Subcutaneous abdominal adipose tissue (tissue), 5 donors: ENCODE data around the gene VAV2.
"Not testable (repeated sequence)": the region's sequence is repeated elsewhere in the genome, so short reads cannot be mapped to it uniquely, and the experiment has no call there.

ENCODE experiments used
- H3K27ac ChIP-seq: one replicate; pipeline ENCODE4 v1.7.0; 2013; ENCODE audit warnings: low read depth, mild to moderate bottlenecking, inconsistent platforms, low read length, moderate library complexity
- H3K27me3 ChIP-seq, 5 donors: one replicate each; pipeline ENCODE4 v1.7.0; 2013; ENCODE audit warnings: low read length in 5 of 5, inconsistent platforms in 1 of 5; ENCODE audit not compliant: control insufficient read depth in 5 of 5, insufficient read depth in 4 of 5
- H3K36me3 ChIP-seq, 5 donors: one replicate each; pipeline ENCODE4 v1.7.0; 2013; ENCODE audit warnings: low read length in 5 of 5; ENCODE audit not compliant: control insufficient read depth in 5 of 5, insufficient read depth in 5 of 5
- H3K4me1 ChIP-seq, 5 donors: one replicate each; pipeline ENCODE4 v1.7.0; 2013; ENCODE audit warnings: low read length in 5 of 5, mild to moderate bottlenecking in 3 of 5, moderate library complexity in 1 of 5; ENCODE audit not compliant: control insufficient read depth in 5 of 5, insufficient read depth in 5 of 5
- H3K4me3 ChIP-seq, 5 donors: one replicate each; pipeline ENCODE4 v1.7.0; 2013; ENCODE audit warnings: low read length in 5 of 5, low read depth in 1 of 5
- H3K9ac ChIP-seq, 5 donors: one replicate each; pipeline ENCODE4 v1.7.0; 2013; ENCODE audit warnings: low read length in 5 of 5, mild to moderate bottlenecking in 4 of 5, moderate library complexity in 3 of 5
- H3K9me3 ChIP-seq, 5 donors: one replicate each; pipeline ENCODE4 v1.7.0; 2013; ENCODE audit warnings: low read length in 5 of 5; ENCODE audit not compliant: control insufficient read depth in 5 of 5
- donor health status: healthy.
- donor health status: healthy.
- donor health status: healthy.
- donor health status: healthy.
- donor health status: healthy.

The VAV2 gene

GRCh38 chr9:133767625-133768024, 224.5 kb downstream of the VAV2 start:
- Histone ChIP-seq H3K9ac (no peak overlapping the region), H3K27ac (no peak overlapping the region), H3K27me3 (no peaks in the 10 kb centered on the region), H3K9me3 (peaks cover 0 to 17% (median 14%) of the 10 kb centered on the region in 5 donors), H3K4me3 (peak overlapping the region in 1 of 5 donors; percentile 3), H3K36me3 (peaks cover 5 to 54% (median 42%) of the 10 kb centered on the region in 5 donors), H3K4me1 (no peaks in the 10 kb centered on the region)

- peaks cover 0 to 17% (median 14%) of the 10 kb centered on the region in 5 donors for H3K9me3 ChIP-seq
Observed at GRCh38 chr9:133767008-133767407, 225.1 kb downstream of the VAV2 start.

GRCh38 chr9:133766234-133766633, 225.9 kb downstream of the VAV2 start:
- not testable (repeated sequence) for H3K4me3 ChIP-seq, H3K27ac ChIP-seq, H3K27me3 ChIP-seq, H3K9ac ChIP-seq, H3K4me1 ChIP-seq
- H3K9me3 ChIP-seq: peaks cover 0 to 17% (median 14%) of the 10 kb centered on the region in 5 donors
- peaks cover 5 to 43% (median 38%) of the 10 kb centered on the region in 5 donors for H3K36me3 ChIP-seq

More at GRCh38 chr9:133767008-133767407, 225.1 kb downstream of the VAV2 start:
- no peak overlapping the region for H3K9ac ChIP-seq
- H3K4me3 ChIP-seq: no peak overlapping the region
- H3K27ac ChIP-seq: no peak overlapping the region
- no peaks in the 10 kb centered on the region for H3K27me3 ChIP-seq
- H3K4me1 ChIP-seq: no peaks in the 10 kb centered on the region
- H3K36me3 ChIP-seq: peaks cover 5 to 49% (median 42%) of the 10 kb centered on the region in 5 donors

GRCh38 chr9:133763272-133764183, 228.6 kb downstream of the VAV2 start:
- Histone ChIP-seq H3K27me3 (no peaks in the 10 kb centered on the region), H3K9me3 (peaks cover 0 to 17% (median 14%) of the 10 kb centered on the region in 5 donors), H3K27ac (no peak overlapping the region), H3K9ac (no peak overlapping the region), H3K36me3 (peaks cover 5 to 29% (median 21%) of the 10 kb centered on the region in 5 donors), H3K4me1 (peaks cover 0 to 4% (median 0%) of the 10 kb centered on the region in 5 donors), H3K4me3 (no peak overlapping the region)

- no peak overlapping the region for H3K27ac ChIP-seq
- H3K4me1 ChIP-seq: peaks cover 0 to 4% (median 0%) of the 10 kb centered on the region in 5 donors
- no peak overlapping the region for H3K4me3 ChIP-seq
- no peak overlapping the region for H3K9ac ChIP-seq
- H3K36me3 ChIP-seq: peaks cover 5 to 21% (median 14%) of the 10 kb centered on the region in 5 donors
- H3K9me3 ChIP-seq: peaks cover 0 to 10% (median 6%) of the 10 kb centered on the region in 5 donors
- no peaks in the 10 kb centered on the region for H3K27me3 ChIP-seq
Observed at GRCh38 chr9:133762488-133763271, 229.4 kb downstream of the VAV2 start.

- H3K27ac ChIP-seq: no peak overlapping the region
- H3K4me3 ChIP-seq: no peak overlapping the region
- peaks cover 0 to 1% (median 0%) of the 10 kb centered on the region in 5 donors for H3K9me3 ChIP-seq
- no peak overlapping the region for H3K9ac ChIP-seq
- H3K27me3 ChIP-seq: no peaks in the 10 kb centered on the region
- H3K36me3 ChIP-seq: peaks cover 5 to 15% (median 9%) of the 10 kb centered on the region in 5 donors
- H3K4me1 ChIP-seq: peaks cover 0 to 4% (median 0%) of the 10 kb centered on the region in 5 donors
Observed at GRCh38 chr9:133761641-133762248, 230.4 kb downstream of the VAV2 start.

- no peak overlapping the region for H3K9ac ChIP-seq
- H3K4me1 ChIP-seq: peaks cover 0 to 4% (median 0%) of the 10 kb centered on the region in 5 donors
- no peak overlapping the region for H3K27ac ChIP-seq
- no peak overlapping the region for H3K4me3 ChIP-seq
- peaks cover 5 to 15% (median 9%) of the 10 kb centered on the region in 5 donors for H3K36me3 ChIP-seq
- H3K27me3 ChIP-seq: no peaks in the 10 kb centered on the region
- no peaks in the 10 kb centered on the region for H3K9me3 ChIP-seq
Observed at GRCh38 chr9:133760713-133761290, 231.3 kb downstream of the VAV2 start.

GRCh38 chr9:133759946-133760345, 232.2 kb downstream of the VAV2 start:
- Histone ChIP-seq H3K36me3 (peaks cover 0 to 15% (median 9%) of the 10 kb centered on the region in 5 donors), H3K4me3 (no peak overlapping the region), H3K9me3 (no peaks in the 10 kb centered on the region), H3K27ac (no peak overlapping the region), H3K9ac (no peak overlapping the region), H3K4me1 (peaks cover 0 to 4% (median 2%) of the 10 kb centered on the region in 5 donors), H3K27me3 (peaks cover 0 to 3% (median 0%) of the 10 kb centered on the region in 5 donors)

- Histone ChIP-seq H3K27me3 (peaks cover 0 to 6% (median 1%) of the 10 kb centered on the region in 5 donors), H3K4me3 (no peak overlapping the region), H3K9me3 (no peaks in the 10 kb centered on the region), H3K36me3 (peaks cover 0 to 14% (median 9%) of the 10 kb centered on the region in 5 donors), H3K27ac (no peak overlapping the region), H3K4me1 (peaks cover 0 to 7% (median 4%) of the 10 kb centered on the region in 5 donors), H3K9ac (no peak overlapping the region)
Observed at GRCh38 chr9:133759146-133759900, 232.8 kb downstream of the VAV2 start.
